DOHH2 (cell line): ENCODE data around the gene KLHL21.
A peak's percentile ranks its signal among the peaks of the same experiment; 100 is the strongest.

Experiments used
- H3F3A ChIP-seq: fragments of 200-600 bp; sonication (generic), shearing (Covaris generic); 2 replicates; pipeline ENCODE4 v1.6.0; 2016; ENCODE audit warnings: antibody characterized with exemption, mild to moderate bottlenecking; ENCODE audit not compliant: control insufficient read depth, insufficient read depth
- H3K27ac ChIP-seq: fragments of 200-600 bp; sonication (generic); 2 replicates; pipeline ENCODE4 v1.5.1; 2014; ENCODE audit warnings: low read depth, mild to moderate bottlenecking, low read length, moderate library complexity
- H3K27me3 ChIP-seq: fragments of 200-600 bp; sonication (generic); 2 replicates; pipeline ENCODE4 v1.6.1; 2014; ENCODE audit warnings: mild to moderate bottlenecking, low read length, mixed read lengths; ENCODE audit not compliant: control insufficient read depth
- H3K36me3 ChIP-seq: fragments of 200-600 bp; sonication (generic); 2 replicates; pipeline ENCODE4 v1.6.1; 2014; ENCODE audit warnings: mild to moderate bottlenecking, low read length, moderate library complexity, mixed read lengths; ENCODE audit not compliant: control insufficient read depth
- H3K4me1 ChIP-seq: fragments of 200-600 bp; sonication (generic); 2 replicates; pipeline ENCODE4 v1.6.1; 2014; ENCODE audit warnings: mild to moderate bottlenecking, low read length, mixed read lengths; ENCODE audit not compliant: control insufficient read depth
- H3K4me2 ChIP-seq: fragments of 200-600 bp; sonication (generic); 2 replicates; pipeline ENCODE4 v1.6.0; 2014; ENCODE audit warnings: mild to moderate bottlenecking, low read length, moderate library complexity
- H3K4me3 ChIP-seq: fragments of 200-600 bp; sonication (generic); 2 replicates; pipeline ENCODE4 v1.5.1; 2014; ENCODE audit warnings: mild to moderate bottlenecking, low read length, mixed read lengths
- H3K79me2 ChIP-seq: fragments of 200-600 bp; sonication (generic); 2 replicates; pipeline ENCODE4 v1.6.1; 2014; ENCODE audit warnings: mild to moderate bottlenecking, low read length, mixed read lengths; ENCODE audit not compliant: control insufficient read depth
- H3K9me2 ChIP-seq: fragments of 200-600 bp; sonication (generic); replicated peaks from 2 replicates; pipeline ENCODE4 v1.6.1; 2014; ENCODE audit warnings: mild to moderate bottlenecking, low read length, mixed read lengths; ENCODE audit not compliant: control insufficient read depth
- H3K9me3 ChIP-seq: fragments of 200-600 bp; sonication (generic); 2 replicates; pipeline ENCODE4 v1.6.1; 2014; ENCODE audit warnings: antibody characterized with exemption, low read length, mixed read lengths; ENCODE audit not compliant: control insufficient read depth, insufficient read depth
- H4K20me1 ChIP-seq: fragments of 200-600 bp; sonication (generic); 2 replicates; pipeline ENCODE4 v1.6.0; 2014; ENCODE audit warnings: low read depth, mild to moderate bottlenecking, antibody characterized with exemption, low read length, moderate library complexity; ENCODE audit not compliant: control insufficient read depth, insufficient read depth
- EZH2phosphoT487 ChIP-seq: fragments of 200-600 bp; sonication (generic); IDR thresholded peaks from 2 replicates; pipeline ENCODE4 v1.6.1; 2017; ENCODE audit warnings: borderline replicate concordance, mild to moderate bottlenecking, antibody characterized with exemption, low read length, moderate library complexity, mixed read lengths
- TF ChIP-seq, protein P1 (sequence below): fragments of 200-600 bp; sonication (generic); IDR thresholded peaks from one replicate; pipeline ENCODE4 v1.5.1; 2014; ENCODE audit warnings: antibody characterized with exemption, mild to moderate bottlenecking, low read depth, low read length; ENCODE audit not compliant: poor library complexity, severe bottlenecking

KLHL21 gene

DNA sequence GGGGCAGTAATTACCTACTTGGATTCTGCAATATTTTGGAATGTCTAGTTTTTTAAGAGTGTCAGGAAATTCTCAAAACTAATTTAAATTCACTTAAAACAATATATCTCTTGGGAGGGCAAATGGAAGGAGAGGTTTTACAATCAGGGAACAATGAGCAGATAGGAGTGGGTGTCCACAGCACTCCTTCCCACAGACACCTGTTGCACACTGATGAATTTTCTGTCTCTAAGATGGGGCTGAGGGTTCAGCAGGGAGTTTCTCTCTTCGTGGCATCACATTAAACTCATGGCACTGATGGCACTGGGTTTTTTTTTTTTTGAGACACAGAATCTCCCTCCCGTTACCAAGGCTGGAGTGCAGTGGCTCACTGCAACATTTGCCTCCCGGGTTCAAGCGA is 16.4 kb upstream of the KLHL21 start:
- Histone ChIP-seq H3K79me2 (peaks cover 45% of the 10 kb centered on the region), H3F3A (peaks cover 17% of the 10 kb centered on the region), H3K9me2 (no peaks in the 10 kb centered on the region), H3K27me3 (no peaks in the 10 kb centered on the region), H3K4me2 (no peak overlapping the region), H3K4me3 (no peak overlapping the region), H3K36me3 (peaks cover 59% of the 10 kb centered on the region), H3K9me3 (no peaks in the 10 kb centered on the region), H4K20me1 (0 out of 2 replicates have a peak, but pooled peaks cover 4% of the 10 kb centered on the region), H3K4me1 (peaks cover 23% of the 10 kb centered on the region), H3K27ac (no peak overlapping the region)
- no peak for TF ChIP-seq EZH2phosphoT487
- TF ChIP-seq, protein P1, sequence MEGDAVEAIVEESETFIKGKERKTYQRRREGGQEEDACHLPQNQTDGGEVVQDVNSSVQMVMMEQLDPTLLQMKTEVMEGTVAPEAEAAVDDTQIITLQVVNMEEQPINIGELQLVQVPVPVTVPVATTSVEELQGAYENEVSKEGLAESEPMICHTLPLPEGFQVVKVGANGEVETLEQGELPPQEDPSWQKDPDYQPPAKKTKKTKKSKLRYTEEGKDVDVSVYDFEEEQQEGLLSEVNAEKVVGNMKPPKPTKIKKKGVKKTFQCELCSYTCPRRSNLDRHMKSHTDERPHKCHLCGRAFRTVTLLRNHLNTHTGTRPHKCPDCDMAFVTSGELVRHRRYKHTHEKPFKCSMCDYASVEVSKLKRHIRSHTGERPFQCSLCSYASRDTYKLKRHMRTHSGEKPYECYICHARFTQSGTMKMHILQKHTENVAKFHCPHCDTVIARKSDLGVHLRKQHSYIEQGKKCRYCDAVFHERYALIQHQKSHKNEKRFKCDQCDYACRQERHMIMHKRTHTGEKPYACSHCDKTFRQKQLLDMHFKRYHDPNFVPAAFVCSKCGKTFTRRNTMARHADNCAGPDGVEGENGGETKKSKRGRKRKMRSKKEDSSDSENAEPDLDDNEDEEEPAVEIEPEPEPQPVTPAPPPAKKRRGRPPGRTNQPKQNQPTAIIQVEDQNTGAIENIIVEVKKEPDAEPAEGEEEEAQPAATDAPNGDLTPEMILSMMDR, result no peak

DNA sequence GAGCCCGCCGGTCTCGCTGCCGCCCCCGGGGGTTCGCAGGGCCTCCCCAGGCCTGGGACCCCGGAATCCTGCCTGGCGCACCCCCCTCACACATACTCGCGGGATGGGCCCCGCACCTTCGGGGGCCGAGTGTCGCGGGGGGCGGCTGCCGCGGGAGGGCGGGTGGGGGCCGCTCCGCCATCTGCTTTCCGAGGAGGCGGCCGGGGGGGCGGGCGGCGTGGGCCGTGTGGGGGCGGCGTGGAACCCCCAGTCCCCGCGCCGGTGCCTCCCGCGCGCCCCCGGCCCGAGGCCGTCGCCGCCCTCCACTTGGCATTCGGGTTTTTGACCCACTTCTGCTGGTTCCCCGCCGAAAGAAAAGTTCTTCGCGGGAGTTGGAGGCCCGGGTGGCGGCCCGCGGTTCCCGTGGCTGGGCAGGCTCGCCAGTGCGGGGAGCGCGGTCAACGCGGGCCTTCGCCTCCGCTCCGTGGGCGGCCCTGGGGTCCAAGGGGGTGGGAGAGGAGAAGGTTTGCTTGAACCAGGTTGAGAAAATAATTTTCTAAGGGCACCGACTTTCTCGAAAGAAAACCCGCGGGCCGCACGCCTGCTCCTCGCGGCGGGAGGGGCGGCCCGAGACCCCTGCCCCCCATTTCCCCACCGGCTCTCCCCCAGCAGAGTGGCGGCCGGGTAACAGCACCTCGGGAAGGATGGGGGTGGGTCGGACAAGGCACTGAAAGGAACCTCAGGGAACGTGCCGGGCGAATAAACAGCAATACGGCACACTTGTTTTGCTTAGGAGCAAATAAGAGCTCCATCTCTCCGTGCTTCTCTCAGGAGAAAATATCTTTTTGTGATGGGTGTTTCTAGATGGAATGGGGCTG is 12.5 kb upstream of the KLHL21 start:
- Histone ChIP-seq H3F3A (peaks cover 2% of the 10 kb centered on the region; the same call in 1 of the 2 replicates), H4K20me1 (0 out of 2 replicates have a peak, but pooled peaks cover 4% of the 10 kb centered on the region), H3K27me3 (peaks cover 5% of the 10 kb centered on the region), H3K36me3 (peaks cover 23% of the 10 kb centered on the region), H3K27ac (no peak overlapping the region), H3K9me3 (no peaks in the 10 kb centered on the region), H3K9me2 (no peaks in the 10 kb centered on the region), H3K79me2 (peaks cover 36% of the 10 kb centered on the region), H3K4me1 (peaks cover 13% of the 10 kb centered on the region), H3K4me3 (peak overlapping the region; percentile 84), H3K4me2 (peak overlapping the region; percentile 57)
- no peak for TF ChIP-seq EZH2phosphoT487
- TF ChIP-seq, protein P1, result no peak

DNA sequence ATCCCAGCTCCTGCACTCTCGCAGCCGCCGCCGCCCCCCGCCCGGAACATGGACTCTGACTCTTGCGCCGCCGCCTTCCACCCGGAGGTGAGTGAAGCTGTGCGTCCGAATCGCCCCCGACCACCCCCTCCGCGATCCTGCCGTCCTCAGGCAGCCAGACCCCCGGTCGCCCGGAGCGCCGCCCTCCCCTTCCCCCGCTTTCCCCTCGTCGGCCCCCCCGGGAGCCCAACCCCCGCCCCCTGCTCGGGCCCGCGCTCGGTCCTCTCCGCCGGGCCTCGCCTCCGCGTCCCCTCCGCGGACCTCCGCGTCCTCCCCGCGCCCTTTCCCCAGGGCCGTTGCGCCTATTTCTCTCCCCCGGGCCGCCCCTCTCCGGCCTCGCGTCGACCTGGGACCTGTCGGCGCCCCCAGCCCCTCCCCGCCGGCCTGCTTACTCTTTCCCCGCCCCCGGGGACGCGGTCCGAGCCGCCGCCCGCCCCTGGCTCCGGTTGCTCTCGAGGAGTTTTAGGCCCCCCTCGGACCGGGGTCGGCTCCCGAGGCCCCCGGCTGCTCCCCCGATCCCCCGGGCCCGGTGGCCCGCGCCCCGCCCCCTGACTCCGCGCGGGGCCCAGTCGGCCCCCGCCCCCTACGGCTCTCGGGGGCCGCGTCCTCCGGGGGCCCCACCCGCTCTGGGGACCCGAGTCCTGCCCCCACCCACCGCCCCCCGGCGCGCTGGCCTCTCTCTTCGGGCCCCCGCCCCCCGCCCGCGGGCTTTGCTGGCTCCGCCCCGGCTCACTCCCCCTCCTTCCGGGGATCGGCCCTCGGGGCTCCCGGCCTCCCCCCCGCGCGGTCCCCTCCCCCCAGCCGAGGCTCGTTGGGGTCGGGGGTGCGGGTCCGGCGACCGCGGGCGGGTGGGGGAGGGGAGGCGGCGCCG is 11.6 kb upstream of the KLHL21 start:
- peak overlapping the region; percentile 32; the same call in 1 of the 2 replicates for H3K27ac ChIP-seq
- peaks cover 5% of the 10 kb centered on the region for H3K27me3 ChIP-seq
- H3K79me2 ChIP-seq, result peaks cover 36% of the 10 kb centered on the region
- peak overlapping the region; percentile 69 for H3K4me2 ChIP-seq
- peaks cover 2% of the 10 kb centered on the region; the same call in 1 of the 2 replicates for H3F3A ChIP-seq
- 0 out of 2 replicates have a peak, but pooled peaks cover 4% of the 10 kb centered on the region for H4K20me1 ChIP-seq
- peak overlapping the region; percentile 84 for H3K4me3 ChIP-seq
- H3K9me3 ChIP-seq, result no peaks in the 10 kb centered on the region
- TF ChIP-seq EZH2phosphoT487, result no peak
- TF ChIP-seq, protein P1, result no peak
- H3K4me1 ChIP-seq, result peaks cover 16% of the 10 kb centered on the region
- no peaks in the 10 kb centered on the region for H3K9me2 ChIP-seq
- peaks cover 16% of the 10 kb centered on the region for H3K36me3 ChIP-seq
